HG03108 (cell line): ENCODE data around the gene KLHL6.

Source experiments
- ATAC-seq: cut with Tn5 transposase; IDR thresholded peaks from one replicate; pipeline ENCODE4 v1.9.1; 2021; ENCODE audit warnings: moderate library complexity; ENCODE audit not compliant: unreplicated experiment

The KLHL6 gene

GRCh38 chr3:183508821-183509220 is 46.7 kb downstream of the KLHL6 start:
- no peak for ATAC-seq

GRCh38 chr3:183507551-183507950 is 48.0 kb downstream of the KLHL6 start:
- ATAC-seq, result no peak

GRCh38 chr3:183506674-183507320 is 48.7 kb downstream of the KLHL6 start:
- no peak for ATAC-seq

- no peak for ATAC-seq
Measured at GRCh38 chr3:183504597-183504996, 50.9 kb downstream of the KLHL6 start.

- no peak for ATAC-seq
Measured at GRCh38 chr3:183503746-183504145, 51.8 kb downstream of the KLHL6 start.

GRCh38 chr3:183502237-183503181 is 53.0 kb downstream of the KLHL6 start:
- no peak for ATAC-seq

GRCh38 chr3:183500981-183501704 is 54.4 kb downstream of the KLHL6 start:
- no peak for ATAC-seq

GRCh38 chr3:183500319-183500718 is 55.2 kb downstream of the KLHL6 start:
- ATAC-seq, result no peak

- ATAC-seq, result no peak
Measured at GRCh38 chr3:183498634-183499033, 56.9 kb downstream of the KLHL6 start.

GRCh38 chr3:183497313-183497712 is 58.2 kb downstream of the KLHL6 start:
- ATAC-seq, result no peak

- no peak for ATAC-seq
Measured at GRCh38 chr3:183496311-183496710, 59.2 kb downstream of the KLHL6 start.

GRCh38 chr3:183494341-183494740 is 61.2 kb downstream of the KLHL6 start:
- ATAC-seq, result no peak

- ATAC-seq, result no peak
Measured at GRCh38 chr3:183493296-183494045, 62.0 kb downstream of the KLHL6 start.

GRCh38 chr3:183492849-183493179 is 62.7 kb downstream of the KLHL6 start:
- no peak for ATAC-seq

- ATAC-seq, result no peak
Measured at GRCh38 chr3:183491923-183492848, 63.3 kb downstream of the KLHL6 start.

GRCh38 chr3:183491109-183491922 is 64.2 kb downstream of the KLHL6 start:
- ATAC-seq, result no peak

- ATAC-seq, result no peak
Measured at GRCh38 chr3:183490653-183491052, 64.9 kb downstream of the KLHL6 start.

GRCh38 chr3:183490211-183490601 is 65.3 kb downstream of the KLHL6 start:
- no peak for ATAC-seq
